ENCODE data around the gene ACSM6.
"Not testable (repeated sequence)": the region's sequence is repeated elsewhere in the genome, so short reads cannot be mapped to it uniquely, and the experiment has no call there.

ACSM6 gene

GRCh38 chr10:95234951-95235350 is 40.9 kb downstream of the ACSM6 start:
- ATAC-seq (ENCODE audit: low read depth) (no peak), DNase-seq (ENCODE audit: low spot score) (no peak)
- Histone ChIP-seq H3K4me1 (ENCODE audit: insufficient read depth, poor library complexity, severe bottlenecking) (peaks cover 26% of the 10 kb centered on the region), H3K27ac (ENCODE audit: poor library complexity, severe bottlenecking) (peak overlapping the region; percentile 84), H3K4me3 (ENCODE audit: severe bottlenecking) (no peak overlapping the region), H3K36me3 (ENCODE audit: low read depth) (peaks cover 58% of the 10 kb centered on the region), H3K27me3 (ENCODE audit: insufficient read depth, poor library complexity, severe bottlenecking) (no peaks in the 10 kb centered on the region), H3K9me3 (ENCODE audit: severe bottlenecking) (no peaks in the 10 kb centered on the region)
- TF ChIP-seq CTCF (IDR thresholded peaks at IDR 0.05; ENCODE audit: poor library complexity, severe bottlenecking) = no peak

- Histone ChIP-seq H3K4me3 (ENCODE audit: severe bottlenecking) (no peak overlapping the region), H3K9me3 (ENCODE audit: severe bottlenecking) (no peaks in the 10 kb centered on the region), H3K36me3 (ENCODE audit: low read depth) (peaks cover 65% of the 10 kb centered on the region), H3K27me3 (ENCODE audit: insufficient read depth, poor library complexity, severe bottlenecking) (no peaks in the 10 kb centered on the region), H3K27ac (ENCODE audit: poor library complexity, severe bottlenecking) (peak overlapping the region; percentile 84), H3K4me1 (ENCODE audit: insufficient read depth, poor library complexity, severe bottlenecking) (peaks cover 19% of the 10 kb centered on the region)
- ATAC-seq (ENCODE audit: low read depth) (peak; percentile 5; the same call in 2 of the 3 replicates), DNase-seq (ENCODE audit: low spot score) (no peak)
- no peak for TF ChIP-seq CTCF (IDR thresholded peaks at IDR 0.05; ENCODE audit: poor library complexity, severe bottlenecking)
These were observed 41.6 kb downstream of the ACSM6 start for GRCh38 chr10:95235676-95236067.

GRCh38 chr10:95236068-95236903 is 42.2 kb downstream of the ACSM6 start:
- DNase-seq (ENCODE audit: low spot score) = no peak
- no peak overlapping the region for H3K4me3 ChIP-seq (ENCODE audit: severe bottlenecking)
- H3K27ac ChIP-seq (ENCODE audit: poor library complexity, severe bottlenecking) = peak overlapping the region; percentile 84
- H3K9me3 ChIP-seq (ENCODE audit: severe bottlenecking) = no peaks in the 10 kb centered on the region
- peaks cover 18% of the 10 kb centered on the region for H3K4me1 ChIP-seq (ENCODE audit: insufficient read depth, poor library complexity, severe bottlenecking)
- peak; percentile 83 for ATAC-seq (ENCODE audit: low read depth)
- H3K36me3 ChIP-seq (ENCODE audit: low read depth) = peaks cover 72% of the 10 kb centered on the region
- H3K27me3 ChIP-seq (ENCODE audit: insufficient read depth, poor library complexity, severe bottlenecking) = no peaks in the 10 kb centered on the region
- no peak for TF ChIP-seq CTCF (IDR thresholded peaks at IDR 0.05; ENCODE audit: poor library complexity, severe bottlenecking)

- H3K4me1 ChIP-seq (ENCODE audit: insufficient read depth, poor library complexity, severe bottlenecking) = peaks cover 18% of the 10 kb centered on the region
- H3K27me3 ChIP-seq (ENCODE audit: insufficient read depth, poor library complexity, severe bottlenecking) = no peaks in the 10 kb centered on the region
- H3K4me3 ChIP-seq (ENCODE audit: severe bottlenecking) = no peak overlapping the region
- ATAC-seq (ENCODE audit: low read depth) (0 out of 3 replicates have a peak, but pooled peaks have one; percentile 8), DNase-seq (ENCODE audit: low spot score) (no peak)
- H3K36me3 ChIP-seq (ENCODE audit: low read depth) = peaks cover 84% of the 10 kb centered on the region
- no peak for TF ChIP-seq CTCF (IDR thresholded peaks at IDR 0.05; ENCODE audit: poor library complexity, severe bottlenecking)
- peak overlapping the region; percentile 84 for H3K27ac ChIP-seq (ENCODE audit: poor library complexity, severe bottlenecking)
- no peaks in the 10 kb centered on the region for H3K9me3 ChIP-seq (ENCODE audit: severe bottlenecking)
These were observed 43.5 kb downstream of the ACSM6 start for GRCh38 chr10:95237376-95238170.

GRCh38 chr10:95240096-95240495 is 46.1 kb downstream of the ACSM6 start:
- not testable (repeated sequence) for H3K27me3 ChIP-seq (ENCODE audit: insufficient read depth, poor library complexity, severe bottlenecking); H3K4me3 ChIP-seq (ENCODE audit: severe bottlenecking); ATAC-seq (ENCODE audit: low read depth); DNase-seq (ENCODE audit: low spot score); H3K9me3 ChIP-seq (ENCODE audit: severe bottlenecking); H3K27ac ChIP-seq (ENCODE audit: poor library complexity, severe bottlenecking)
- peaks cover 18% of the 10 kb centered on the region for H3K4me1 ChIP-seq (ENCODE audit: insufficient read depth, poor library complexity, severe bottlenecking)
- peaks cover 92% of the 10 kb centered on the region for H3K36me3 ChIP-seq (ENCODE audit: low read depth)
